KMS-11 (cell line): ENCODE results near the gene CNMD.

Source experiments
- H2AFZ ChIP-seq: fragments of 200-600 bp; sonication (generic); 2 replicates; pipeline ENCODE4 v1.6.1; 2016; ENCODE audit warnings: antibody characterized with exemption, mixed run types, low read depth
- H3K27ac ChIP-seq: fragments of 200-600 bp; sonication (generic); 2 replicates; pipeline ENCODE4 v1.6.1; 2016; ENCODE audit warnings: mild to moderate bottlenecking, mixed run types
- H3K27me3 ChIP-seq: fragments of 200-600 bp; sonication (generic); 2 replicates; pipeline ENCODE4 v1.6.1; 2017; ENCODE audit warnings: mild to moderate bottlenecking, low read depth, mixed run types, moderate library complexity; ENCODE audit not compliant: insufficient read depth
- H3K36me3 ChIP-seq: fragments of 200-600 bp; sonication (generic); 2 replicates; pipeline ENCODE4 v1.6.1; 2017; ENCODE audit warnings: mild to moderate bottlenecking, mixed run types; ENCODE audit not compliant: insufficient read depth
- H3K4me1 ChIP-seq: fragments of 200-600 bp; sonication (generic); 2 replicates; pipeline ENCODE4 v1.6.1; 2016; ENCODE audit warnings: mild to moderate bottlenecking, low read depth, mixed run types; ENCODE audit not compliant: poor library complexity, severe bottlenecking
- H3K4me2 ChIP-seq: fragments of 200-600 bp; sonication (generic); 2 replicates; pipeline ENCODE4 v1.7.0; 2016; ENCODE audit warnings: mild to moderate bottlenecking, mixed run types
- H3K4me3 ChIP-seq: fragments of 200-600 bp; sonication (generic); IDR thresholded peaks from 2 replicates; pipeline ENCODE4 v1.6.1; 2017; ENCODE audit warnings: low read depth, low read length, mixed read lengths; ENCODE audit not compliant: insufficient read depth
- H3K79me2 ChIP-seq: fragments of 200-600 bp; sonication (generic); 2 replicates; pipeline ENCODE4 v1.6.1; 2016; ENCODE audit warnings: low read depth, mixed run types; ENCODE audit not compliant: insufficient read depth
- H3K9ac ChIP-seq: fragments of 200-600 bp; sonication (generic); 2 replicates; pipeline ENCODE4 v1.6.1; 2016; ENCODE audit warnings: mild to moderate bottlenecking, mixed run types
- H4K20me1 ChIP-seq: fragments of 200-600 bp; sonication (generic); 2 replicates; pipeline ENCODE4 v1.6.1; 2016; ENCODE audit warnings: mild to moderate bottlenecking, mixed run types; ENCODE audit not compliant: insufficient read depth
- TF ChIP-seq, protein P1 (sequence below): fragments of 200-600 bp; sonication (generic); conservative IDR thresholded peaks from 2 replicates; pipeline ENCODE4 v1.6.1; 2017; ENCODE audit warnings: low read depth, mild to moderate bottlenecking, antibody characterized with exemption, low read length, moderate library complexity, mixed read lengths

Gene CNMD

GRCh38 chr13:52775511-52775910 is 35.9 kb upstream of the CNMD start:
- Histone ChIP-seq H3K4me3 (no peak overlapping the region), H3K9ac (no peak overlapping the region), H3K79me2 (no peaks in the 10 kb centered on the region), H3K4me2 (peak overlapping the region; percentile 4; the same call in 1 of the 2 replicates), H3K27me3 (no peaks in the 10 kb centered on the region), H3K36me3 (no peaks in the 10 kb centered on the region), H3K4me1 (peaks cover 37% of the 10 kb centered on the region), H2AFZ (no peak overlapping the region), H4K20me1 (no peaks in the 10 kb centered on the region), H3K27ac (no peak overlapping the region)
- TF ChIP-seq, protein P1, sequence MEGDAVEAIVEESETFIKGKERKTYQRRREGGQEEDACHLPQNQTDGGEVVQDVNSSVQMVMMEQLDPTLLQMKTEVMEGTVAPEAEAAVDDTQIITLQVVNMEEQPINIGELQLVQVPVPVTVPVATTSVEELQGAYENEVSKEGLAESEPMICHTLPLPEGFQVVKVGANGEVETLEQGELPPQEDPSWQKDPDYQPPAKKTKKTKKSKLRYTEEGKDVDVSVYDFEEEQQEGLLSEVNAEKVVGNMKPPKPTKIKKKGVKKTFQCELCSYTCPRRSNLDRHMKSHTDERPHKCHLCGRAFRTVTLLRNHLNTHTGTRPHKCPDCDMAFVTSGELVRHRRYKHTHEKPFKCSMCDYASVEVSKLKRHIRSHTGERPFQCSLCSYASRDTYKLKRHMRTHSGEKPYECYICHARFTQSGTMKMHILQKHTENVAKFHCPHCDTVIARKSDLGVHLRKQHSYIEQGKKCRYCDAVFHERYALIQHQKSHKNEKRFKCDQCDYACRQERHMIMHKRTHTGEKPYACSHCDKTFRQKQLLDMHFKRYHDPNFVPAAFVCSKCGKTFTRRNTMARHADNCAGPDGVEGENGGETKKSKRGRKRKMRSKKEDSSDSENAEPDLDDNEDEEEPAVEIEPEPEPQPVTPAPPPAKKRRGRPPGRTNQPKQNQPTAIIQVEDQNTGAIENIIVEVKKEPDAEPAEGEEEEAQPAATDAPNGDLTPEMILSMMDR, result no peak

- no peak overlapping the region for H2AFZ ChIP-seq
- H3K27ac ChIP-seq, result no peak overlapping the region
- no peaks in the 10 kb centered on the region for H4K20me1 ChIP-seq
- no peak overlapping the region for H3K4me2 ChIP-seq
- no peaks in the 10 kb centered on the region for H3K36me3 ChIP-seq
- H3K79me2 ChIP-seq, result no peaks in the 10 kb centered on the region
- H3K27me3 ChIP-seq, result no peaks in the 10 kb centered on the region
- H3K9ac ChIP-seq, result no peak overlapping the region
- no peaks in the 10 kb centered on the region for H3K4me1 ChIP-seq
- H3K4me3 ChIP-seq, result no peak overlapping the region
- TF ChIP-seq, protein P1, result no peak
Measured at GRCh38 chr13:52767949-52768516, 28.4 kb upstream of the CNMD start.

DNA sequence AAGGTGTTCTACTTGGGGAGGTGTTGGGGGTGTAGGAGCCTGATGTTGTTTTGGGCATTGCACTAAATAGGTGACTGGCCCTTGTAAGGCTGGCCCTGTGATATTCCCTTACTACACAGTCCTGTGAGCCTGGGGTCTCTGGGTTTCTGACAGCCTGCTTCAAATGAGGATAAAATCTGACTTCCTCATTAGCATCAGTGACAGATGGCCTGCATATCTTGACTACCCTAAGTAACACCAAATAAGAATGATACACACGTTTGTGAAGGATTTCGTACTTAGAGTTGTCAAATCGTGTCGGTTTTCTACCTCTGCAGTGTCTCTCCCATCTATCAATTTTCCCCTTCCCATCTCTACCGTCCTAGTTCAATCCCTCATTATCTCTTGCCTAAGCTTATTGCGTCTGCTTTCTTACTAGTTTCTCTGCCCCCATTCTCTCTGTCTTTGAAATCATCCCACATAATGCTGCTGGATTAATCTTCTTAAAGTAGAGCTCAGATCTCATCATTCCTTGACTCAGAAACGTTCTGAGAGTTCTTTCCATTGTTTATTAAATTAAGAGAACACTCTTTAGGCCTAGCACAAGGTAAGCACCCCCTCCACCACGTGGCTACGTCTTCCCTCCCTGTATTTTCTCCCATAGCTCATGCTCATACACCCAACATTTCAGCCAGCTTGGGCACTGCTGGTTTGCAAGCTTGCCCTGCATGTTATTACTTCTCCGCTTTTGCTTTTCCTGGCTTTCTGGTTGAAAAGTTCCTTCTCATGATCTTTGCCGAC is 26.2 kb upstream of the CNMD start:
- Histone ChIP-seq H3K27ac (no peak overlapping the region), H3K79me2 (no peaks in the 10 kb centered on the region), H2AFZ (no peak overlapping the region), H4K20me1 (no peaks in the 10 kb centered on the region), H3K27me3 (no peaks in the 10 kb centered on the region), H3K36me3 (no peaks in the 10 kb centered on the region), H3K4me2 (no peak overlapping the region), H3K9ac (no peak overlapping the region), H3K4me1 (no peaks in the 10 kb centered on the region), H3K4me3 (no peak overlapping the region)
- TF ChIP-seq, protein P1, result no peak

DNA sequence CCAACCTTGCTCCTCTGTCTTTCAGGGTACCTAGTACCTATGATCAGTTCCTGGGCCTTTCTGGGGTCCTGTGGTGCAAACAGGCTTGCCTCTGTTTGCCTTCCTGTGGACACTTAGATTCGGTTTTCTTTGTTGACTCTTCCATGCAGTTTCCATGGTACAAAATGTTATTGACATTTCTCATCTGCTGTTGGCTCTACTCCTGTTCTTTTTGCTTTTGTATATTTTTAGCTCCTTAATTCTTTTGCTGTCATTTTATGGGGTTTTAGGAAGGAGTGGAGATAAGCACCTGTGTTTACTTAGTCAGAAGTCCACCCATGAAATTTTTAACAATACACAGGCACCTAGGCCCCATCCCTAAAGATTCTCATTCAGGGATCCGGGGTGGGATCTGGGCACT is 20.5 kb upstream of the CNMD start:
- no peak overlapping the region for H2AFZ ChIP-seq
- no peak overlapping the region for H3K27ac ChIP-seq
- TF ChIP-seq, protein P1, result no peak
- no peak overlapping the region for H3K4me3 ChIP-seq
- no peaks in the 10 kb centered on the region for H3K79me2 ChIP-seq
- H3K4me1 ChIP-seq, result no peaks in the 10 kb centered on the region
- no peaks in the 10 kb centered on the region for H3K36me3 ChIP-seq
- H3K4me2 ChIP-seq, result no peak overlapping the region
- no peaks in the 10 kb centered on the region for H3K27me3 ChIP-seq
- H4K20me1 ChIP-seq, result no peaks in the 10 kb centered on the region
- H3K9ac ChIP-seq, result no peak overlapping the region
